ENCODE measurements around the gene BMP2K.

DNA sequence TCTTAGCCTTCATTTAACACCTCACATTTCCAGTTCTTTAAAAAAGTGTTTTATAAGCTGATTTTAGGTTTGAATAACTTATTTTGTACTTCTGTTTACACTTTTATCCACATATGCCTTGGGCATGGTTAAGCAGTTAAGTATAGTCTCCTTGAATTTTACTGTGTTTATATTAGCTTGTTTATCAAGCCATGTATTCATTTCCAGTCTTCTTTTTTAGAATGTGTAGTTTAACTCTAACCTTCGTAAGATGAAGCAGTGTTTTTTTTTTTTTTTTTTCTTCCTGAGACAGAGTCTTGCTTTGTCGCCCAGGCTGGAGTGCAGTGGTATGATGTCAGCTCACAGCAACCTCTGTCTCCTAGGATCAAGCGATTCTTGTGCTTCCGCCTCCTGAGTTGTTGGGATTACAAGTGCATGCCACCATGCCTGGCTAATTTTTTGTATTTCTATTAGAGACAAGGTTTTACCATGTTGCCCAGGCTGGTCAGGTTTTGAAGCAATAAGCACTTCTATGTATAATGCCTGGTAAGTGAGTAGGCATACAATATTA, 42.5 kb downstream of the BMP2K start:
- no peak for TF ChIP-seq CTCF (IDR thresholded peaks at IDR 0.05)
- no peak for TF ChIP-seq POLR2A (IDR thresholded peaks at IDR 0.05)
- TF ChIP-seq POLR2AphosphoS5 (IDR thresholded peaks at IDR 0.05): no peak
- no peak for TF ChIP-seq EP300 (IDR thresholded peaks at IDR 0.05)

All from stomach (tissue), 4 donors.